ENCODE measurements around the gene CSMD2. TPM values are rescaled to one million over a fixed set of nuclear protein-coding genes. Genes with fewer than 3 reads are reported as not detected.

Gene CSMD2
- total RNA-seq, 1 experiment from 2014 or later: 0.22 TPM

GRCh38 chr1:33826311-33826710 is 338.7 kb downstream of the CSMD2 start:
- Histone ChIP-seq H3K27ac (ENCODE audit: low read depth, low read length) (no peak overlapping the region), H3K9me3 (ENCODE audit: control insufficient read depth in 1 of 2, insufficient read depth in 1 of 2, low read depth in 1 of 2, low read length in 2 of 2) (no peaks in the 10 kb centered on the region), H4K20me1 (ENCODE audit: insufficient read depth) (no peaks in the 10 kb centered on the region), H3K4me1 (ENCODE audit: control insufficient read depth in 1 of 2, insufficient read depth in 2 of 2, low read length in 2 of 2) (no peaks in the 10 kb centered on the region), H3K27me3 (ENCODE audit: insufficient read depth, low read length) (peaks cover 21% of the 10 kb centered on the region), H3K4me2 (ENCODE audit: low read length) (no peak overlapping the region), H3K79me2 (ENCODE audit: insufficient read depth, low read length) (no peaks in the 10 kb centered on the region), H3K9me2 (ENCODE audit: insufficient read depth) (no peaks in the 10 kb centered on the region), H3K9ac (ENCODE audit: low read length) (no peak overlapping the region), H2AFZ (ENCODE audit: low read depth, low read length, poor library complexity, severe bottlenecking) (no peak overlapping the region), H3K4me3 (replicated peaks in 1 of 2; ENCODE audit: low read depth in 1 of 2, low read length in 2 of 2) (no peak overlapping the region), H3K36me3 (ENCODE audit: control insufficient read depth in 1 of 2, insufficient read depth in 2 of 2, low read length in 2 of 2) (no peaks in the 10 kb centered on the region)
- intact Hi-C loops (cut with micrococcal nuclease): no loop called here
- TF ChIP-seq ZNF274 (IDR thresholded peaks at IDR 0.05; ENCODE audit: low read depth, low read length) (no peak), RAD21 (IDR thresholded peaks at IDR 0.05; ENCODE audit: low read depth) (no peak)
- BruUV-seq (replicated peaks): no TSS peak
- DNase-seq (ENCODE audit: low read depth, low spot score) (no peak), ATAC-seq (no peak)
- POLR2A ChIA-PET: no interaction called here
- CTCF ChIA-PET: no interaction called here
- RAD21 ChIA-PET (ENCODE audit: low non-redundant PET in 1 of 2, low total read pairs in 2 of 2, uncharacterized antibody in 2 of 2, unreplicated experiment in 2 of 2): no interaction called here

GRCh38 chr1:33825506-33825905 is 339.5 kb downstream of the CSMD2 start:
- Histone ChIP-seq H3K9me2 (ENCODE audit: insufficient read depth) (no peaks in the 10 kb centered on the region), H4K20me1 (ENCODE audit: insufficient read depth) (no peaks in the 10 kb centered on the region), H3K36me3 (ENCODE audit: control insufficient read depth in 1 of 2, insufficient read depth in 2 of 2, low read length in 2 of 2) (no peaks in the 10 kb centered on the region), H3K27ac (ENCODE audit: low read depth, low read length) (no peak overlapping the region), H3K4me3 (replicated peaks in 1 of 2; ENCODE audit: low read depth in 1 of 2, low read length in 2 of 2) (no peak overlapping the region), H3K9ac (ENCODE audit: low read length) (no peak overlapping the region), H3K4me1 (ENCODE audit: control insufficient read depth in 1 of 2, insufficient read depth in 2 of 2, low read length in 2 of 2) (no peaks in the 10 kb centered on the region), H3K79me2 (ENCODE audit: insufficient read depth, low read length) (no peaks in the 10 kb centered on the region), H2AFZ (ENCODE audit: low read depth, low read length, poor library complexity, severe bottlenecking) (no peak overlapping the region), H3K27me3 (ENCODE audit: insufficient read depth, low read length) (peaks cover 28% of the 10 kb centered on the region), H3K4me2 (ENCODE audit: low read length) (no peak overlapping the region), H3K9me3 (ENCODE audit: control insufficient read depth in 1 of 2, insufficient read depth in 1 of 2, low read depth in 1 of 2, low read length in 2 of 2) (no peaks in the 10 kb centered on the region)
- TF ChIP-seq ZNF274 (IDR thresholded peaks at IDR 0.05; ENCODE audit: low read depth, low read length) (no peak), CEBPB (IDR thresholded peaks at IDR 0.05; ENCODE audit: low read depth) (no peak), ELF1 (IDR thresholded peaks at IDR 0.05; ENCODE audit: borderline replicate concordance, low read depth) (no peak), CTCF (IDR thresholded peaks at IDR 0.05 in 2 of 3, conservative IDR thresholded peaks at IDR 0.05 in 1 of 3; ENCODE audit: borderline replicate concordance in 1 of 3, insufficient read depth in 1 of 3, low read depth in 2 of 3, low read length in 2 of 3) (no peak), SIN3A (IDR thresholded peaks at IDR 0.05; ENCODE audit: low read depth) (no peak), ZFX (IDR thresholded peaks at IDR 0.05) (no peak), SRF (IDR thresholded peaks at IDR 0.05; ENCODE audit: low read depth) (no peak), FOSL1 (IDR thresholded peaks at IDR 0.05; ENCODE audit: low read depth) (no peak), EZH2 (IDR thresholded peaks at IDR 0.05) (no peak), RAD21 (IDR thresholded peaks at IDR 0.05; ENCODE audit: low read depth) (no peak), JUND (IDR thresholded peaks at IDR 0.05) (no peak), POLR2AphosphoS5 (IDR thresholded peaks at IDR 0.05; ENCODE audit: low read depth, low read length) (no peak), EZH2phosphoT487 (IDR thresholded peaks at IDR 0.05; ENCODE audit: borderline replicate concordance) (no peak), EGR1 (IDR thresholded peaks at IDR 0.05; ENCODE audit: low read depth) (no peak), TCF7L2 (IDR thresholded peaks at IDR 0.05; ENCODE audit: borderline replicate concordance, extremely low read depth, insufficient read depth, insufficient read length) (no peak), SP1 (IDR thresholded peaks at IDR 0.05; ENCODE audit: low read depth) (no peak)
- POLR2A ChIA-PET: no interaction called here
- CTCF ChIA-PET: no interaction called here
- intact Hi-C loops (cut with micrococcal nuclease): no loop called here
- BruUV-seq (replicated peaks): no TSS peak
- RAD21 ChIA-PET (ENCODE audit: low non-redundant PET in 1 of 2, low total read pairs in 2 of 2, uncharacterized antibody in 2 of 2, unreplicated experiment in 2 of 2): no interaction called here
- DNase-seq (ENCODE audit: low read depth, low spot score) (no peak), ATAC-seq (no peak)
